Kasumi-1 (cell line): ENCODE data around the gene ANKRD30A.
"Not testable (repeated sequence)": the region's sequence is repeated elsewhere in the genome, so short reads cannot be mapped to it uniquely, and the experiment has no call there.

Source experiments
- DNase-seq, 2 experiments: peaks; one replicate each; lab custom pipeline; 2025; lab: John Stamatoyannopoulos, UW

The ANKRD30A gene, protein sequence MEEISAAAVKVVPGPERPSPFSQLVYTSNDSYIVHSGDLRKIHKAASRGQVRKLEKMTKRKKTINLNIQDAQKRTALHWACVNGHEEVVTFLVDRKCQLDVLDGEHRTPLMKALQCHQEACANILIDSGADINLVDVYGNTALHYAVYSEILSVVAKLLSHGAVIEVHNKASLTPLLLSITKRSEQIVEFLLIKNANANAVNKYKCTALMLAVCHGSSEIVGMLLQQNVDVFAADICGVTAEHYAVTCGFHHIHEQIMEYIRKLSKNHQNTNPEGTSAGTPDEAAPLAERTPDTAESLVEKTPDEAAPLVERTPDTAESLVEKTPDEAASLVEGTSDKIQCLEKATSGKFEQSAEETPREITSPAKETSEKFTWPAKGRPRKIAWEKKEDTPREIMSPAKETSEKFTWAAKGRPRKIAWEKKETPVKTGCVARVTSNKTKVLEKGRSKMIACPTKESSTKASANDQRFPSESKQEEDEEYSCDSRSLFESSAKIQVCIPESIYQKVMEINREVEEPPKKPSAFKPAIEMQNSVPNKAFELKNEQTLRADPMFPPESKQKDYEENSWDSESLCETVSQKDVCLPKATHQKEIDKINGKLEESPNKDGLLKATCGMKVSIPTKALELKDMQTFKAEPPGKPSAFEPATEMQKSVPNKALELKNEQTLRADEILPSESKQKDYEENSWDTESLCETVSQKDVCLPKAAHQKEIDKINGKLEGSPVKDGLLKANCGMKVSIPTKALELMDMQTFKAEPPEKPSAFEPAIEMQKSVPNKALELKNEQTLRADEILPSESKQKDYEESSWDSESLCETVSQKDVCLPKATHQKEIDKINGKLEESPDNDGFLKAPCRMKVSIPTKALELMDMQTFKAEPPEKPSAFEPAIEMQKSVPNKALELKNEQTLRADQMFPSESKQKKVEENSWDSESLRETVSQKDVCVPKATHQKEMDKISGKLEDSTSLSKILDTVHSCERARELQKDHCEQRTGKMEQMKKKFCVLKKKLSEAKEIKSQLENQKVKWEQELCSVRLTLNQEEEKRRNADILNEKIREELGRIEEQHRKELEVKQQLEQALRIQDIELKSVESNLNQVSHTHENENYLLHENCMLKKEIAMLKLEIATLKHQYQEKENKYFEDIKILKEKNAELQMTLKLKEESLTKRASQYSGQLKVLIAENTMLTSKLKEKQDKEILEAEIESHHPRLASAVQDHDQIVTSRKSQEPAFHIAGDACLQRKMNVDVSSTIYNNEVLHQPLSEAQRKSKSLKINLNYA (N-terminal part only)

GRCh38 chr10:37125191-37125732, at the start of gene ANKRD30A:
Gene ANKRD30A, plus strand, starts transcription at chr10:37125598. Its CDS starts 190 bp downstream, at chr10:37125788.
- no peak for DNase-seq

- DNase-seq: not testable (repeated sequence)
These were observed 49.3 kb upstream of the ANKRD30A start for GRCh38 chr10:37076083-37076482.

- no peak for DNase-seq
These were observed 29.4 kb upstream of the ANKRD30A start for GRCh38 chr10:37095792-37096573.

DNA sequence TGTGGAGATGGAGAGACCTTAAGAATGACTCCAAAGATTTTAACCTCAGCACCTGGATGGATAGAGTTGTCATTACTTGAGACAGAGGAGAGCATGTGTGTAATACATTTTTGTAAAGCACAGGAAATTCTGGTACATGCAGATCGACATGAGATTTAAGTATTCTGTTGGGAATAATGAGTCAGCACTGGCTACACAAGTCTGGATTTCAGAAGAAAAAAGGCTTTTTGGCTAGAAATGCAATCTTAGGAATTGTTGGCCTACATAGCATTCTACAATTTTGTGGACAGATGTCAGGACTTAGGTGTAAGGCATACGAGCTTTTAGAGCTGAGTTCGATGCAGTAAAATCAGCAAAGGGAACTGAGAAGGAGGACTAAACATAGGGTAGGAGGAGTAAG, 24.1 kb upstream of the ANKRD30A start:
- DNase-seq: no peak

GRCh38 chr10:37109000-37109399, 16.4 kb upstream of the ANKRD30A start:
- no peak for DNase-seq

- no peak for DNase-seq
These were observed 866 bp upstream of the ANKRD30A start for GRCh38 chr10:37124532-37124931.

DNA sequence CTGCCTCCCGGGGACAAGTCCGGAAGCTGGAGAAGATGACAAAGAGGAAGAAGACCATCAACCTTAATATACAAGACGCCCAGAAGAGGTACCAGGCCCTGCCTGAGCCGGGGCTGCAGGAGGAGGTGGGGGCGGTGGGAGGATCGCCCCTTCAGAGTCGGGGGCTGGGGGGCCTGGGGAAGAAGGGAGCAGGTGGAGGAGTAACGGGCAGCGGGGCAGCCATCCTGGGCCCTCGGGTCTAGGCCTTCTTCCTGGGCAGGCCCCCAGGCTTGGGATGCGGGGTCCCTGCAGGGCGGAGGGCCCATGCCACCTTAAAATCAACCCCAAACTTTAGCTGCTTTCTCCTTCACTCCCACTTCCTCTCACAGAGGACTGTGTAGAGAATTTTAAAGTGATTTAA, 523 bp downstream of the ANKRD30A start:
- DNase-seq: no peak

DNA sequence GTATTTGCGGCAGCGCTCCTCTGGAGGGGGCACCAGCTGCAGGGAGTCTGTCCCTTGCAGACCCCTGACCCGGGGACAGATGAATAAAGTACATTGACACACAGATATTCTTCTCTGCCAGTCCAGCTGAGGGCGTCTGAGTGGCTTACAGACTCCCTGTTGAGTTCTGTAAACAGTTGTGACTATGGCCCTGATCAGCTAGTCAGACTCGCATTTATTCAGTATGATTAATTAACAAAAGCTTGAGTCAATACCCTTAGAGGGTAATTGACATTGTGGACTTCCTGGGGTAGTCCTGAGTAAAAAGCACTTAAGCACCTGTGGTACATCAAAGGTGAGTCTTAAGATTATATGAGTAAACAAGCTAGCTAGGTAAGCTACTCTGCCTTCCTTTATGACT, 21.0 kb downstream of the ANKRD30A start:
- no peak for DNase-seq

GRCh38 chr10:37162430-37162829, 37.0 kb downstream of the ANKRD30A start:
- not testable (repeated sequence) for DNase-seq

DNA sequence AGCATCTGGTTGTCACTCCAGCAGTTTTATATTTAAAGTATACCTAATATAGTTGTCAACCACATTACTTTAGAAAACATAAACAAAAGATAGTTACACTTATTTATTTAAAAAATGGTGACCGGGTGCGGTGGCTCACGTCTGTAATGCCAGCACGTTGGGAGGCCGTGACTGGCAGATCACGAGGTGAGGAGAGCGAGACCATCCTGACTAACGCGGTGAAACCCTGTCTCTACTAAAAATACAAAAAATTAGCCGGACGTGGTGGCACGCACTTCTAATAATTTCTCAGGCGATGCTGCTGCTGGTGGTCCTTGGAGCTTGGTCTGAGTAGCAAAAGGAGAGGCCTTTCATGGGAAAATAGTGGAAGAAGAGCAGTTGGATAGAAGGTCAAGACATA, 46.5 kb downstream of the ANKRD30A start:
- DNase-seq: not testable (repeated sequence)

DNA sequence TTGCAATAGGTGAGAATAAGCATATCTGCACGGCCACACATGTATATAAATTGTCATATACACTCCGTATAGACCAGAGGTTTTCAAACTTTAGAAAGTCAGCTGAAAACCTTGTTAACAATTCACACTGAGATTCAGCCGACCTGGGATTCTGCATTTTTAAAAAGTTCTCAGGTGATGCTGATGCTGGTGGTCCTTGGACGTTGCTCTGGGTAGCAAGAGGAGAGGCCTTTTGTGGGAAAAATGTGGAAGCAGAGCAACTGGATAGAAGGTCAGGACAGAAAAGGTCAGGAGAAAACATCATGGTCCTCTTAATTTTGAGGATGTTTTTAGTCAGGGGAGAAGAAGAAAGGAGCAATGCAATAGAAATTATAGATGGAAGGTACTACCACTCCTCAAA, 52.9 kb downstream of the ANKRD30A start:
- not testable (repeated sequence) for DNase-seq

- DNase-seq: not testable (repeated sequence)
These were observed 57.3 kb downstream of the ANKRD30A start for GRCh38 chr10:37182719-37183118.

GRCh38 chr10:37206132-37206531, 80.7 kb downstream of the ANKRD30A start:
- no peak for DNase-seq

GRCh38 chr10:37220866-37221265, 95.5 kb downstream of the ANKRD30A start:
- no peak for DNase-seq

DNA sequence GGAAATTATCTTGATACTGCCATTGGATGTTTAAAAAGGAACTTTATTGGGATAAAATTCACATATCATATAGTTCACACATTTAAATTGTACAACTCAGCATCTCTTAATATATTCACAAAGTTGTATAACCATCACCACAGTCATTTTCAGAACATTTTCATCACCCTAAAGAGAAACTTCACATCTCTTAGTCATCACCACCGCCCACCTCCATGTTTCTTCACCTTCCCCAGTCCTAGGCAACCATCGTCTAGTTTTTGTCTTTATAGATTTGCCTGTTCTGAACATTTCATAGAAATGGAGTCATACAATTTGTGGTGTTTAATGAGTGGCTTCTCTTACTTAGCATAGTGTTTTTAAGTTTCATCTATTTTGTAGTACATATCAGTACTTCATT, 96.6 kb downstream of the ANKRD30A start:
- no peak for DNase-seq

- DNase-seq: no peak
These were observed 99.8 kb downstream of the ANKRD30A start for GRCh38 chr10:37225163-37225562.

- no peak for DNase-seq
These were observed 101.1 kb downstream of the ANKRD30A start for GRCh38 chr10:37226524-37226923.

GRCh38 chr10:37234692-37235091, 109.3 kb downstream of the ANKRD30A start:
- no peak for DNase-seq

DNA sequence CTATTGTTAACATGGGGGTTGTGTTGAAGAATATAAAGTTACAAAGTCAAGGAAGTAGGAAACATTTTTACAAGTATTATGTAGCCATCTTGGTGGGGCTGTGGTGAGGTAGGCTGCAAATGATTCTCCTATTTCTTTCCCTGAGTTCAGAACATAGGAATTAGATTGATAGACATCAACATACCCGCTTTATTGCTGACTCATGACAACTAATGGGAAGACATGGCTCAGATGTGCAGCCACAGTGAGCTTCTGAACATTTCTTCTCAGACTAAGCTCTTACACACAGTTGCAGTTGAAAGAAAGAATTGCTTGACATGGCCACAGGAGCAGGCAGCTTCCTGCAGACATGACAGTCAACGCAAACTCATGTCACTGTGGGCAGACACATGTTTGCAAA, 110.7 kb downstream of the ANKRD30A start:
- DNase-seq: no peak

- DNase-seq: no peak
These were observed 114.8 kb downstream of the ANKRD30A start for GRCh38 chr10:37240223-37240622.

DNA sequence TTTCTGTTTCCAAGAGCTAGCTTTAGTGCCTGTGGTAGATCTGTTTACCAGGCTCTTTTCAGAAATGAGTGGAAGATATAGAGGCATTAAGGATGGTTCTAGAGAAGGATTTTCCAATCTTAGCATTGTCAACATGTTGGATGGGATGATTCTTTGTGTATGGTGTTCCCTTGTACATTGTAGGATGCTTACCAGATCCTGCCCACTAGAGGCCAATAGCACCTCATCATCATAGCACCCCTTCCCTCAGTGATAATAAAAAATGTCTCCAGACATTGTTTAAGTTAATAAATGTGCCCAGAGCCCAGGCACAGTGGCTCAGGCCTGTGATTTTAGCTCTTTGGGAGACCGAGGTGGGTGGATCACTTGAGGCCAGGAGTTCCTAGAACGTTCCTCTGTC, 121.2 kb downstream of the ANKRD30A start:
- DNase-seq: no peak
